HG03354 (cell line): Measurements from ENCODE around the gene CIAO2A.
"Not testable (repeated sequence)": the region's sequence is repeated elsewhere in the genome, so short reads cannot be mapped to it uniquely, and the experiment has no call there.

Source experiments
- ATAC-seq: cut with Tn5 transposase; IDR thresholded peaks from one replicate; pipeline ENCODE4 v1.9.1; 2021; ENCODE audit warnings: mild to moderate bottlenecking; ENCODE audit not compliant: unreplicated experiment, poor library complexity, severe bottlenecking

Gene CIAO2A

GRCh38 chr15:64112904-64113303 lies 19.3 kb upstream of the CIAO2A start:
- no peak for ATAC-seq

GRCh38 chr15:64112073-64112772 lies 18.6 kb upstream of the CIAO2A start:
- ATAC-seq: no peak

- no peak for ATAC-seq
Measured at GRCh38 chr15:64111679-64112050, 18.0 kb upstream of the CIAO2A start.

- ATAC-seq: no peak
Measured at GRCh38 chr15:64110950-64111678, 17.5 kb upstream of the CIAO2A start.

GRCh38 chr15:64110108-64110701 lies 16.6 kb upstream of the CIAO2A start:
- not testable (repeated sequence) for ATAC-seq

- ATAC-seq: no peak
Measured at GRCh38 chr15:64107337-64107736, 13.7 kb upstream of the CIAO2A start.

- ATAC-seq: no peak
Measured at GRCh38 chr15:64105113-64105704, 11.6 kb upstream of the CIAO2A start.

- no peak for ATAC-seq
Measured at GRCh38 chr15:64102497-64102896, 8.9 kb upstream of the CIAO2A start.

GRCh38 chr15:64100958-64101357 lies 7.3 kb upstream of the CIAO2A start:
- no peak for ATAC-seq

GRCh38 chr15:64099379-64099778 lies 5.7 kb upstream of the CIAO2A start:
- no peak for ATAC-seq

- ATAC-seq: no peak
Measured at GRCh38 chr15:64096668-64097384, 3.2 kb upstream of the CIAO2A start.

GRCh38 chr15:64095795-64096667 lies 2.4 kb upstream of the CIAO2A start, which contains the start of gene SNX1:
SNX1 (plus strand) TSS chr15:64095982; CDS start chr15:64096014, 32 bp downstream.
- ATAC-seq: peak; percentile 49

- ATAC-seq: no peak
Measured at GRCh38 chr15:64095431-64095794, 1.8 kb upstream of the CIAO2A start.

GRCh38 chr15:64092864-64093626 lies 593 bp downstream of the CIAO2A start:
- ATAC-seq: peak; percentile 15

GRCh38 chr15:64092075-64092820 lies 1.4 kb downstream of the CIAO2A start:
- ATAC-seq: no peak

GRCh38 chr15:64090527-64090926 lies 3.1 kb downstream of the CIAO2A start:
- no peak for ATAC-seq

GRCh38 chr15:64089543-64090280 lies 3.9 kb downstream of the CIAO2A start:
- no peak for ATAC-seq
